ENCODE results near the gene KCNMA1. TPM values are rescaled to one million over a fixed set of nuclear protein-coding genes. Genes with fewer than 3 reads are reported as not detected.
A peak's percentile ranks its signal among the peaks of the same experiment; 100 is the strongest.
"Not testable (repeated sequence)": the region's sequence is repeated elsewhere in the genome, so short reads cannot be mapped to it uniquely, and the experiment has no call there.

KCNMA1 gene
- total and polyA plus RNA-seq, 4 donors: 36.2 to 95.0 (median 54.3) TPM

DNA sequence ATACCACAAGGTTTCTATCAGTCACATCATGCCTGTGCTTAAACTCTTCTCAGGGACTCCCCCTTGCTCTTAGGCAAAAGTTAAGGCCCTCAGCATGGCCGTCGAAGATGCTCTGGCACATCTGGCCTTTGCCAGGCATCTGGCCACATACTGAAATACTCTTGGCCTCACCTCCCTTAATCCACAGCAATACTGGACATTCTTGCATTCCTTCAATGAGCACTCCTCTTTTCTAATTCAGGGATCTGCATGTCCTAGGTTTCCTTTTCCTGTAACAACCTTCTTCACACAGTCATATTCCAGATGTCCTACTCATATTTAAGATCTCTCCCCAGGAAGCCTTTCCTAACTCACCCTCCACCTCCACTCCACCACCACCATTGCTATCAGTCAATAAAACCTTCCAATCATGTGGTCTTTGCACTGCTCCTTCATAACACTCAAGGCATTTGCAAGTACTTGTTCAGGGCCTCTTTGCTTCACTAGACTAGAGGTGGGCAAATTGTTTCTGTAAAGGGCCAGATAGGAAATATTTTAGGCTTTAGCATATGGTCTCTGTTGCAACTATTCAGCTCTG is 216.6 kb downstream of the KCNMA1 start:
- no peak overlapping the region for H3K4me3 ChIP-seq (ENCODE audit: low read depth, low read length)
- H3K27ac ChIP-seq (ENCODE audit: low read depth, low read length): no peak overlapping the region
- no peaks in the 10 kb centered on the region for H3K27me3 ChIP-seq (ENCODE audit: control insufficient read depth, insufficient read depth, low read length)
- DNase-seq (ENCODE audit: low read depth in 4 of 6, low spot score in 6 of 6): no peak
- peaks cover 19% of the 10 kb centered on the region for H3K4me1 ChIP-seq (ENCODE audit: control insufficient read depth, insufficient read depth, low read length)
- H3K9me3 ChIP-seq (ENCODE audit: control insufficient read depth, insufficient read depth, low read length): no peaks in the 10 kb centered on the region
- 93% methylated on average over 2 of the region's 2 CpGs for WGBS (ENCODE audit: insufficient coverage)
- H3K36me3 ChIP-seq (ENCODE audit: control insufficient read depth, insufficient read depth, low read length): no peaks in the 10 kb centered on the region

DNA sequence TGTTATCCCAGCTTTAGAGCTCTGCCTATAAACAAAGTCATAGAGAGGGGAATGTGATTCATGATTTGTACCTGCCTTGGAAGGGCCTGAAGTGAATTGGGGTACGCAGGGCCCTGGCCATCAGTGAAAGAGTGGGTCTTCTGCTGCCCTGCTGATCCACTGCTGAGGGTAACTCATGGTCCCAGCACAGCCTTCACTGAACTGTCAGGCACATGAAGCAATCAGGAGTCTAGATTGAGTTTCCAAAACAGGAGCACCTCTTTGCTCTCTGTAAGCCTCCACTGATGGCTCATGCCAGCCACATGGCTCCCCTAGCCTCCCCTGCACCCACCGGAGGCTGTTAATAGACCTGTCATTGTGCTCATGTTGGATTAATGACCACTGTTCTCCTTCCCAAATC is 217.6 kb downstream of the KCNMA1 start:
- no peaks in the 10 kb centered on the region for H3K36me3 ChIP-seq (ENCODE audit: control insufficient read depth, insufficient read depth, low read length)
- H3K9me3 ChIP-seq (ENCODE audit: control insufficient read depth, insufficient read depth, low read length): no peaks in the 10 kb centered on the region
- no peak for DNase-seq (ENCODE audit: low read depth in 4 of 6, low spot score in 6 of 6)
- no peak overlapping the region for H3K27ac ChIP-seq (ENCODE audit: low read depth, low read length)
- H3K4me3 ChIP-seq (ENCODE audit: low read depth, low read length): no peak overlapping the region
- H3K27me3 ChIP-seq (ENCODE audit: control insufficient read depth, insufficient read depth, low read length): no peaks in the 10 kb centered on the region
- WGBS (ENCODE audit: insufficient coverage): 100% methylated on average over 1 of the region's 2 CpGs
- H3K4me1 ChIP-seq (ENCODE audit: control insufficient read depth, insufficient read depth, low read length): peaks cover 19% of the 10 kb centered on the region

DNA sequence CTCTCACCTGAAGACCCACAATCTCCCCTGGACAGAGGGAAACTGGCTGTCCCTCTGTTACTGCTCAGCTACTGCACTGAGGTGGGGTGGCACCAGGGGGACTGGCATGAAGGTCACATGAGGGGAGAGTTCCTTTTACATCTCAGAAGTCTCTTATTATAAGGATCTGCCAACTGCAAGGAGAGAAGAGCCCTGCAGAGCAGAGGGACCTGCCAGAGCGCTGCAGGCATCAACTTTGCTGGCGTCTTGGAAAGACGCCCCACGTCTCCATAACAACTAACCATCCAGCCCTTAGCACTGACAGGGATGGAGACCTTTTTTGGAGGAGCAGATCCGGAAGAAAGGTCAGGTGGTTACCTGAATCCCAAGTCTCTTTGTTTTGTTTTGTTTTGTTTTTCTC is 218.6 kb downstream of the KCNMA1 start:
- Histone ChIP-seq H3K27me3 (ENCODE audit: control insufficient read depth, insufficient read depth, low read length) (no peaks in the 10 kb centered on the region), H3K9me3 (ENCODE audit: control insufficient read depth, insufficient read depth, low read length) (no peaks in the 10 kb centered on the region), H3K4me1 (ENCODE audit: control insufficient read depth, insufficient read depth, low read length) (peaks cover 19% of the 10 kb centered on the region), H3K4me3 (ENCODE audit: low read depth, low read length) (no peak overlapping the region), H3K27ac (ENCODE audit: low read depth, low read length) (no peak overlapping the region), H3K36me3 (ENCODE audit: control insufficient read depth, insufficient read depth, low read length) (no peaks in the 10 kb centered on the region)
- DNase-seq (ENCODE audit: low read depth in 4 of 6, low spot score in 6 of 6): peak in 1 of 6 donors; percentile 39
- 43% methylated on average over 1 of the region's 5 CpGs for WGBS (ENCODE audit: insufficient coverage)

DNA sequence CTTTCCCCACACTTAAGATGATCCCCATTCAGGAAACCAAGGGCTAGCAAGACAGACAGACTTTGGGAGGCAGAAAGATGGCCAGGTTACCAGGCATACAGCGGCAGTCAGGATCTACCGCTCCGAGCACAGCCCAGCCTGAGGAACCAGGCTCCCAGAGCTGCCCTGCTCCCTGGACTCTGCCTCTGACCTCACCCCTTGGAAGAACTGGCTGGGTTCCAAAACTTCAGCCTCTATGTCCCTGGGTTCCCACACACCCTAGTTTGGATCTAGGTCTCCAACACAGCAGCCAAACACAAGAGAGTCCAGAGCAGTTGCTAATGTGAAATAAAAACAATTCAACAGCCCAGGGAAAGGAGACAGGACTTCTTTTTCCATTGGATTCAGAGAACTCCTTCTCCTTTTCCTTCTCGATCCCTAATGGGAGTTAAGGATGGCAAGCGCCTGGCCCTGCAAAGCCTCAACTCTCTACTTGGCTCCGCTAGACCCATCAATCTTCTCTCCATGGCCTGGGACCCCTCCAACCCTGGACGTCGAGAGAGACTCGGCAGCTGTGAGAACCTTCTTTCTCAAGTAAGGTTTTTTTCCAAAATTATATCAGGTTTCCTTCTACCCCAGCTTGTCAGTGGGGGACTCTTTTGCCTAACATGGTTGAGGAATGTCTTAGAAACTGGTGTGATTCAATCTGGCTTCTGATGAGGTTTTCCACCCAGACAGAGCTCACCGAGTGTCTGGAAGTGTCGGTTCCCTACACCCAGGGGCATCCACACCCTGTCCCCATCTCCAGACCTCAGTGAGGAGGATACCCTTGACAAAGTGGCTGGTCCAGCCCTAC is 219.6 kb downstream of the KCNMA1 start:
- Histone ChIP-seq H3K27me3 (ENCODE audit: control insufficient read depth, insufficient read depth, low read length) (no peaks in the 10 kb centered on the region), H3K27ac (ENCODE audit: low read depth, low read length) (no peak overlapping the region), H3K36me3 (ENCODE audit: control insufficient read depth, insufficient read depth, low read length) (no peaks in the 10 kb centered on the region), H3K4me3 (ENCODE audit: low read depth, low read length) (no peak overlapping the region), H3K9me3 (ENCODE audit: control insufficient read depth, insufficient read depth, low read length) (no peaks in the 10 kb centered on the region), H3K4me1 (ENCODE audit: control insufficient read depth, insufficient read depth, low read length) (peaks cover 19% of the 10 kb centered on the region)
- DNase-seq (ENCODE audit: low read depth in 4 of 6, low spot score in 6 of 6): no peak
- WGBS (ENCODE audit: insufficient coverage): 100% methylated on average over 5 of the region's 11 CpGs

DNA sequence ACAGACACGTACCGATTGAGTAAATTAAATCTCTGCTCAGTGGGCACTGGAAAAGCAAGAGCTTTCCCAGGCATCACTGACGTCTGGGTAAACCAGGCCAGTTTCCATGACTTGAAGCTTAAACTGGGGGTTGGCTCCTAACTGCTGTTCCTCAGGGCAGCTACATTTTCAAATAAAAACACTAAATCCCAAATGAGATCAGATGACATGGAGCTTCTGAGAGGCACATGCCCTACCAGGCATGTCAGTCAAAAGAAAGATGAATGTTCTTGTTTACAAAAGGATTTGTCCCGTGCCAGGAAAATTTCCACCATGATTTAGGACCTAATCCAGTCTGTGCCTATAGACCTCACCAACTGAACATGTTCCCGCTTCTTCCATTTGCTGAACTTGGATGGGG is 220.2 kb downstream of the KCNMA1 start:
- peaks cover 15% of the 10 kb centered on the region for H3K4me1 ChIP-seq (ENCODE audit: control insufficient read depth, insufficient read depth, low read length)
- H3K27ac ChIP-seq (ENCODE audit: low read depth, low read length): no peak overlapping the region
- no peaks in the 10 kb centered on the region for H3K36me3 ChIP-seq (ENCODE audit: control insufficient read depth, insufficient read depth, low read length)
- H3K9me3 ChIP-seq (ENCODE audit: control insufficient read depth, insufficient read depth, low read length): no peaks in the 10 kb centered on the region
- 70% methylated on average over 5 of the region's 5 CpGs for WGBS (ENCODE audit: insufficient coverage)
- H3K4me3 ChIP-seq (ENCODE audit: low read depth, low read length): no peak overlapping the region
- no peaks in the 10 kb centered on the region for H3K27me3 ChIP-seq (ENCODE audit: control insufficient read depth, insufficient read depth, low read length)
- no peak for DNase-seq (ENCODE audit: low read depth in 4 of 6, low spot score in 6 of 6)

DNA sequence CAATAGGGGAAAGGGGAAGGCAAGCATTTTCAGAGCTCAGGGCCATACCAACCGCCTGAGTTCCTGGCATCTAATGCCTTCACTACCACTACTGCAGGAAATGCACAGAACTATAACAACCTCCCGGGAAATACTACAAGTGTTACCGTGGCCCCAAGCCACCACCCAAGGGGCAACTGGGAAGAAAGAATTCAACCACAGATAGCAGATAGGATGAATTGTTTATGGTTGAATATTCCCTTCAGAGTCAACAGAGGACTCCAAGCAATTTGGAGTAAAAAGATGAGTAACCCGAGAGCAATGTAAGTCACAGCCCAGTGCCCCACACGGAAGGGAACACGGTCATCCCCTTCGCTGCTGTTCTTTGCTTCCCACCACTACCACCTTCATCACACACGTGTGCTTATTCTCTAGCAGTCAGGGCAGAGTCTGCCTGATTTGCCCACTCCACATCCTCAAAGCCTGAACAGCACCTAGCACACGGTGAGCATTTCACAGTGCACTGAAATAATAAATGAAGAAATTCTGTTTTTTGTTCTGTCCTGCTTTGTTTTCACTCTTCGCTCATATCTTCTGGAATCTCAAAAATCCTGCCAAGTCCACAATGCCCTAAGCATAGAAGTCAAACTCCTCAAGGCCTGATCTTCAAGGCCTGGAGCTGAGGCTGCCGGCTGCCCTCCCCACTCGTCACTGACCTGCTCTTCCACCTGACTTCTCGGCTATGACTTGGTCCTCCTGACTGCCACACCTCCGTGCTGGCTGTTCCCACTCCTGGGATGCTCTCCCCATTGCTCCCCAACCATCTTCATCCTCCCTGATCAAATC is 221.1 kb downstream of the KCNMA1 start:
- no peak overlapping the region for H3K4me3 ChIP-seq (ENCODE audit: low read depth, low read length)
- 74% methylated on average over 10 of the region's 14 CpGs for WGBS (ENCODE audit: insufficient coverage)
- no peak overlapping the region for H3K27ac ChIP-seq (ENCODE audit: low read depth, low read length)
- H3K4me1 ChIP-seq (ENCODE audit: control insufficient read depth, insufficient read depth, low read length): peaks cover 23% of the 10 kb centered on the region
- H3K27me3 ChIP-seq (ENCODE audit: control insufficient read depth, insufficient read depth, low read length): no peaks in the 10 kb centered on the region
- no peak for DNase-seq (ENCODE audit: low read depth in 4 of 6, low spot score in 6 of 6)
- H3K9me3 ChIP-seq (ENCODE audit: control insufficient read depth, insufficient read depth, low read length): no peaks in the 10 kb centered on the region
- H3K36me3 ChIP-seq (ENCODE audit: control insufficient read depth, insufficient read depth, low read length): no peaks in the 10 kb centered on the region

DNA sequence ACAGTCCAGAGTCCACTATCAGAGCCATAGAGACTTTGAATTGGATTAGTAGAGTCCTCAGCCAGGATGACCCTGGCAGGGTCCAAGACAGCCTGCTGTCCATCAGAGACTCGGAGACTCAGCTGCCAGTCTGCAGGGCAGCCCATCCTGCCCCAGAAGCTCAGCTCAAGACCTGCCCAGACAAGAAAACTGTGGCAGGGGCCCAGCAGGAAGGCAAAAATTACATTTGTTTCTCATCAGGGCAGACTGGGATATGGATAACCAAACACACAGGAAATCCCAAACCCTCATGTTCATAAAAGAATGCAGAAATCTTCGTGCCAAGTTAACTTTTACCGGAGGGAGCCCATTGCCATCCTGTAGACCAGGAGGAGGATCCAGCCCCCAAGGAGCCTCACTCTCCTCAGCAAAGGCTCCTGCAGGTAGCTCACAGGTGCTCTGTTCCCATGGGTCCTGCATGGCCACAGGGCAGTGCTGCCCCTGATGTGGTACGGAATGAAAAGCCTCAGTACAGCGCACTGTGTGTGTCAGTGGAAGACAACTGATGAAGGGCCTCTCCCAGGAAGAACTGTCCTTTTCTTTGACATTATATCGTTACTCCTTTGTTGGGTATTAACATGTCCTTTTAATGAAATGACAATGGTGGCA is 222.2 kb downstream of the KCNMA1 start:
- Histone ChIP-seq H3K36me3 (ENCODE audit: control insufficient read depth, insufficient read depth, low read length) (no peaks in the 10 kb centered on the region), H3K27me3 (ENCODE audit: control insufficient read depth, insufficient read depth, low read length) (no peaks in the 10 kb centered on the region), H3K27ac (ENCODE audit: low read depth, low read length) (no peak overlapping the region), H3K4me1 (ENCODE audit: control insufficient read depth, insufficient read depth, low read length) (peaks cover 28% of the 10 kb centered on the region), H3K4me3 (ENCODE audit: low read depth, low read length) (no peak overlapping the region), H3K9me3 (ENCODE audit: control insufficient read depth, insufficient read depth, low read length) (no peaks in the 10 kb centered on the region)
- no peak for DNase-seq (ENCODE audit: low read depth in 4 of 6, low spot score in 6 of 6)
- WGBS (ENCODE audit: insufficient coverage): 81% methylated on average over 3 of the region's 6 CpGs

DNA sequence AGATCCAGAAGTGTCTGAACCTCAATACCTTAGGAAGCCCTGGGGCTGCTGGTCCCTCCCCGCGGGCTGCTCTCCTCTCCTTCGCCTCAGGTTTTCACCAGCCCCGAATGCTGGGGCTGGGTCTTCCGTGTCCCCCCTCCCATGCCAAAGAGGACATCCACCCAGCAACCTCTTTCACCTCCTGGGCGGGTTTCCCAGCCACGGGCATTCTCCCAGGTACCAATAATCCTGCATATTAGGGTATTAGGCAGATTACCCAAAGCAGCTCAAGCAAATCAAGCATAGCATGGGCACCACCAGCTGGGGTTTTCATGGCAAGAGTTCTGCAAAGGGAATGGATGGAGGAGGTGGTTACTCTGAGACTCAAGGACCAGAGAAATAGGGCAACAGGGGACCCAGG is 224.4 kb downstream of the KCNMA1 start:
- no peaks in the 10 kb centered on the region for H3K27me3 ChIP-seq (ENCODE audit: control insufficient read depth, insufficient read depth, low read length)
- no peaks in the 10 kb centered on the region for H3K36me3 ChIP-seq (ENCODE audit: control insufficient read depth, insufficient read depth, low read length)
- H3K4me3 ChIP-seq (ENCODE audit: low read depth, low read length): no peak overlapping the region
- 86% methylated on average over 4 of the region's 7 CpGs for WGBS (ENCODE audit: insufficient coverage)
- no peak overlapping the region for H3K27ac ChIP-seq (ENCODE audit: low read depth, low read length)
- no peaks in the 10 kb centered on the region for H3K9me3 ChIP-seq (ENCODE audit: control insufficient read depth, insufficient read depth, low read length)
- DNase-seq (ENCODE audit: low read depth in 4 of 6, low spot score in 6 of 6): no peak
- peaks cover 24% of the 10 kb centered on the region for H3K4me1 ChIP-seq (ENCODE audit: control insufficient read depth, insufficient read depth, low read length)

DNA sequence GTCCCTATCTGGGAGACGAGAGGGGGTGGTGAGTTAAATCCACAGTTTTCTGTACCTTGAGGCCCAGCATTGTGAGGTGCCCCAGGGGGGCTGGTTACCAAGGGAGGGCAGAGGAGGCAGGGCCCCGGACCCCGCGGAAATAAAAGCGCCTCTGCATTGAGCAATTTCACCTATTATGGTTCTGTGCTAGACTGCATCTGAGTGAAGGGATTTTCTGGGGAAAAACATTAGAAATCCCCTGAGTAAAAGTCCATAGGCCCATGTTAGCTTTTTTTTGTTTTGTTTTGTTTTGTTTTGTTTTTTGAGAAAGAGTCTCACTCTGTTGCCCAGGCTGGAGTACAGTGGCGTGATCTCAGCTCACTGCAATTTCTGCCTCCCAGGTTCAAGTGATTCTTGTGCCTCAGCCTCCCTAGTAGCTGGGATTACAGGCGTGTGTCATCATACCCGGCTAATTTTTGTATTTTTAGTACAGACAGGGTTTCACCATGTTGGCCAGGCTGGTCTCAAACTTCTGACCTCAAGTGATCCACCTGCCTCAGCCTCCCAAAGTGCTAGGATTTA is 225.0 kb downstream of the KCNMA1 start:
- H3K27ac ChIP-seq (ENCODE audit: low read depth, low read length); H3K9me3 ChIP-seq (ENCODE audit: control insufficient read depth, insufficient read depth, low read length); H3K4me3 ChIP-seq (ENCODE audit: low read depth, low read length); H3K27me3 ChIP-seq (ENCODE audit: control insufficient read depth, insufficient read depth, low read length); DNase-seq (ENCODE audit: low read depth in 4 of 6, low spot score in 6 of 6); H3K36me3 ChIP-seq (ENCODE audit: control insufficient read depth, insufficient read depth, low read length): not testable (repeated sequence)
- 80% methylated on average over 8 of the region's 8 CpGs for WGBS (ENCODE audit: insufficient coverage)
- peaks cover 20% of the 10 kb centered on the region for H3K4me1 ChIP-seq (ENCODE audit: control insufficient read depth, insufficient read depth, low read length)

All from spinal cord (tissue), 10 donors.